ENCODE results near the gene FBXO45. TPM values are rescaled to one million over a fixed set of nuclear protein-coding genes. Genes with fewer than 3 reads are reported as not detected.
A peak's percentile ranks its signal among the peaks of the same experiment; 100 is the strongest.
"Not testable (repeated sequence)": the region's sequence is repeated elsewhere in the genome, so short reads cannot be mapped to it uniquely, and the experiment has no call there.

FBXO45 gene
- total RNA-seq, 2 donors from 2014 or later, result 13.0 to 22.0 TPM

GRCh38 chr3:196617256-196617655 lies 48.8 kb downstream of the FBXO45 start:
- Mint-ChIP-seq H3K27ac (no peak overlapping the region), H3K9me3 (no peaks in the 10 kb centered on the region), H3K4me3 (no peak overlapping the region), H3K27me3 (no peaks in the 10 kb centered on the region), H3K4me1 (peaks cover 11% of the 10 kb centered on the region), H3K36me3 (ENCODE audit: low read depth) (no peaks in the 10 kb centered on the region)
- ATAC-seq (replicated peaks), result no peak

- H3K36me3 Mint-ChIP-seq (ENCODE audit: low read depth), result no peaks in the 10 kb centered on the region
- H3K27ac Mint-ChIP-seq, result no peak overlapping the region
- ATAC-seq (replicated peaks), result no peak
- H3K27me3 Mint-ChIP-seq, result no peaks in the 10 kb centered on the region
- no peak overlapping the region for H3K4me3 Mint-ChIP-seq
- H3K9me3 Mint-ChIP-seq, result no peaks in the 10 kb centered on the region
- H3K4me1 Mint-ChIP-seq, result peaks cover 8% of the 10 kb centered on the region
These were observed 50.8 kb downstream of the FBXO45 start for GRCh38 chr3:196619223-196619622.

GRCh38 chr3:196619627-196620026 lies 51.2 kb downstream of the FBXO45 start:
- not testable (repeated sequence) for H3K27ac Mint-ChIP-seq; ATAC-seq (replicated peaks); H3K9me3 Mint-ChIP-seq; H3K27me3 Mint-ChIP-seq; H3K36me3 Mint-ChIP-seq (ENCODE audit: low read depth)
- peaks cover 11% of the 10 kb centered on the region for H3K4me1 Mint-ChIP-seq
- H3K4me3 Mint-ChIP-seq, result peak overlapping the region; percentile 65

GRCh38 chr3:196620161-196620604 lies 51.7 kb downstream of the FBXO45 start:
- Mint-ChIP-seq H3K27me3 (no peaks in the 10 kb centered on the region), H3K9me3 (no peaks in the 10 kb centered on the region), H3K4me3 (peak overlapping the region; percentile 65), H3K36me3 (ENCODE audit: low read depth) (no peaks in the 10 kb centered on the region), H3K27ac (peak overlapping the region; percentile 82), H3K4me1 (peaks cover 14% of the 10 kb centered on the region)
- ATAC-seq (replicated peaks), result peak; percentile 84

GRCh38 chr3:196620684-196621083 lies 52.2 kb downstream of the FBXO45 start:
- peak overlapping the region; percentile 65 for H3K4me3 Mint-ChIP-seq
- peaks cover 14% of the 10 kb centered on the region for H3K4me1 Mint-ChIP-seq
- no peaks in the 10 kb centered on the region for H3K36me3 Mint-ChIP-seq (ENCODE audit: low read depth)
- no peaks in the 10 kb centered on the region for H3K27me3 Mint-ChIP-seq
- H3K9me3 Mint-ChIP-seq, result no peaks in the 10 kb centered on the region
- no peak for ATAC-seq (replicated peaks)
- H3K27ac Mint-ChIP-seq, result peak overlapping the region; percentile 82

GRCh38 chr3:196621611-196622010 lies 53.2 kb downstream of the FBXO45 start:
- ATAC-seq (replicated peaks), result no peak
- Mint-ChIP-seq H3K9me3 (no peaks in the 10 kb centered on the region), H3K27ac (no peak overlapping the region)

GRCh38 chr3:196624067-196624790 lies 55.8 kb downstream of the FBXO45 start:
- H3K4me3 Mint-ChIP-seq, result peak overlapping the region; percentile 70
- peak; percentile 63 for ATAC-seq (replicated peaks)
- peak overlapping the region; percentile 41 for H3K27ac Mint-ChIP-seq
- no peaks in the 10 kb centered on the region for H3K27me3 Mint-ChIP-seq
- H3K9me3 Mint-ChIP-seq, result no peaks in the 10 kb centered on the region
- peaks cover 14% of the 10 kb centered on the region for H3K4me1 Mint-ChIP-seq
- H3K36me3 Mint-ChIP-seq (ENCODE audit: low read depth), result no peaks in the 10 kb centered on the region

More at GRCh38 chr3:196621611-196622010, 53.2 kb downstream of the FBXO45 start:
- Mint-ChIP-seq H3K4me1 (peaks cover 14% of the 10 kb centered on the region), H3K27me3 (no peaks in the 10 kb centered on the region), H3K36me3 (ENCODE audit: low read depth) (no peaks in the 10 kb centered on the region), H3K4me3 (no peak overlapping the region)

GRCh38 chr3:196624907-196625306 lies 56.4 kb downstream of the FBXO45 start:
- Mint-ChIP-seq H3K4me1 (peaks cover 17% of the 10 kb centered on the region), H3K27ac (peak overlapping the region; percentile 41), H3K4me3 (peak overlapping the region; percentile 70)

GRCh38 chr3:196625331-196625730 lies 56.9 kb downstream of the FBXO45 start:
- Mint-ChIP-seq H3K36me3 (ENCODE audit: low read depth) (no peaks in the 10 kb centered on the region), H3K9me3 (no peaks in the 10 kb centered on the region), H3K27ac (no peak overlapping the region), H3K4me3 (peak overlapping the region; percentile 70), H3K4me1 (peaks cover 17% of the 10 kb centered on the region), H3K27me3 (no peaks in the 10 kb centered on the region)
- ATAC-seq (replicated peaks), result no peak

More at GRCh38 chr3:196624907-196625306, 56.4 kb downstream of the FBXO45 start:
- ATAC-seq (replicated peaks), result no peak
- Mint-ChIP-seq H3K9me3 (no peaks in the 10 kb centered on the region), H3K27me3 (no peaks in the 10 kb centered on the region), H3K36me3 (ENCODE audit: low read depth) (no peaks in the 10 kb centered on the region)

GRCh38 chr3:196627918-196628231 lies 59.4 kb downstream of the FBXO45 start:
- Mint-ChIP-seq H3K27me3 (no peaks in the 10 kb centered on the region), H3K27ac (no peak overlapping the region), H3K4me3 (no peak overlapping the region), H3K4me1 (peaks cover 17% of the 10 kb centered on the region), H3K9me3 (no peaks in the 10 kb centered on the region), H3K36me3 (ENCODE audit: low read depth) (no peaks in the 10 kb centered on the region)
- ATAC-seq (replicated peaks), result no peak

- peak overlapping the region; percentile 86 for H3K27ac Mint-ChIP-seq
- no peaks in the 10 kb centered on the region for H3K27me3 Mint-ChIP-seq
- peaks cover 24% of the 10 kb centered on the region for H3K4me1 Mint-ChIP-seq
- H3K4me3 Mint-ChIP-seq, result peak overlapping the region; percentile 84
- no peaks in the 10 kb centered on the region for H3K36me3 Mint-ChIP-seq (ENCODE audit: low read depth)
- no peaks in the 10 kb centered on the region for H3K9me3 Mint-ChIP-seq
- no peak for ATAC-seq (replicated peaks)
These were observed 60.8 kb downstream of the FBXO45 start for GRCh38 chr3:196629228-196629627.

- ATAC-seq (replicated peaks), result no peak
- Mint-ChIP-seq H3K36me3 (ENCODE audit: low read depth) (no peaks in the 10 kb centered on the region), H3K4me1 (peaks cover 20% of the 10 kb centered on the region), H3K9me3 (no peaks in the 10 kb centered on the region), H3K27ac (peak overlapping the region; percentile 86), H3K27me3 (no peaks in the 10 kb centered on the region), H3K4me3 (peak overlapping the region; percentile 84)
These were observed 63.2 kb downstream of the FBXO45 start for GRCh38 chr3:196631682-196632045.

- no peaks in the 10 kb centered on the region for H3K36me3 Mint-ChIP-seq (ENCODE audit: low read depth)
- H3K27me3 Mint-ChIP-seq, result no peaks in the 10 kb centered on the region
- peak overlapping the region; percentile 86 for H3K27ac Mint-ChIP-seq
- H3K4me3 Mint-ChIP-seq, result peak overlapping the region; percentile 84
- peaks cover 20% of the 10 kb centered on the region for H3K4me1 Mint-ChIP-seq
- peak; percentile 83 for ATAC-seq (replicated peaks)
- H3K9me3 Mint-ChIP-seq, result no peaks in the 10 kb centered on the region
These were observed 63.7 kb downstream of the FBXO45 start for GRCh38 chr3:196632046-196632751.

- Mint-ChIP-seq H3K4me3 (peak overlapping the region; percentile 84), H3K36me3 (ENCODE audit: low read depth) (no peaks in the 10 kb centered on the region), H3K27ac (peak overlapping the region; percentile 86), H3K27me3 (no peaks in the 10 kb centered on the region), H3K9me3 (no peaks in the 10 kb centered on the region), H3K4me1 (peaks cover 30% of the 10 kb centered on the region)
- ATAC-seq (replicated peaks), result no peak
These were observed 65.2 kb downstream of the FBXO45 start for GRCh38 chr3:196633555-196634151.

GRCh38 chr3:196634224-196634623 lies 65.8 kb downstream of the FBXO45 start:
- H3K9me3 Mint-ChIP-seq, result no peaks in the 10 kb centered on the region
- no peaks in the 10 kb centered on the region for H3K27me3 Mint-ChIP-seq
- H3K4me3 Mint-ChIP-seq, result peak overlapping the region; percentile 84
- H3K4me1 Mint-ChIP-seq, result peaks cover 30% of the 10 kb centered on the region
- peak overlapping the region; percentile 60 for H3K27ac Mint-ChIP-seq
- H3K36me3 Mint-ChIP-seq (ENCODE audit: low read depth), result no peaks in the 10 kb centered on the region
- ATAC-seq (replicated peaks), result no peak

Measured in activated T-helper 17 cell treated with anti-CD3 and anti-CD28 coated beads, Interleukin-2, amount 50 U/mL, for 72 hours (primary cell).